ENCODE data around the gene GLOD4.
A peak's percentile ranks its signal among the peaks of the same experiment; 100 is the strongest.

Gene GLOD4

DNA sequence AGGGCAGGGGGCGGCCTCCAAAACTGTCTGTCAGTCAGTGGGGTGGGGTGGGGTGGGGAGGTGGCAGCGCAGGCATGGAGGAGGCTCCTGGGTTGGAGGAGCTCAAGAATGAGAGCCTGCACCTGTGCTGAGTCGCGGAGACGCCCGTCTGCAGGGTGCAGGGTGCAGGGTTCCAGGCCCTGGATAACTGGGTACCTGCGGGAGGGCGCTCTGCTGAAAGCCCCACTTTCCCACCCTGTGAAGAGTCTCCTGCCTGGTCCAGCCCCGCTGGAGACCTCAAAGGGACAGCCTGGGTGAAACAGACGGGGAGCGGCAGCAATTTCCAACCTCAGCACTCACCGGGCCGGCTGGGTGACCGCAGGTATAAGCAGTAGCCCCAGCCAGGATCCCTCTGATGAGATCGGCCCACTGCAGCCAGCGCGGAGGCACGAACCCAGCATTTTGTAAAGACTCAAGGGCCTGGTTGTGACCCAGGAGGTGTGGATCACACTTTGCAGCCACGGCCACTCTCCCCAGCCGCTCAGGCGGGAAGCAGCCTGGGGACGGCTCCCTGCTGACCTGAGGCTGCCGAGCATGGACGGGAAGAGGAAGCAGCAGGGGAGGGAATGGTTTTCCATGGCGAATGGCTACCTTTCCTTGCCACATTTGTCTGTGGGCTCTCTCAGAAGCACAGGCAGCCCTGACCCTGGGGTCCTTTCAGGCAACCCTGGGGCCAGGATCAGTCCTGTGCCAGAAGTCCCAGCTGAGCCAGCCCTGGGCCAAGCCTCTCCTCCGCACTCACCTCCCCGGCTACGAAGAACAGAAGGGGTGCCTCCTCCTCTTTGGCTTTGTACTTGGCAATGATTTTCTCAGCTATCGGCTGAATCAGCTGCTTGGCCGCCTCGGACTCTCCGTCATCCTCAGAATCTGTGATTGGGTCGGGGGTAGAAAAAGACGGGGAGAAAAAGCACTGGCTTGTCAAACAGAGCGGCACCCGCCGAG lies 21.1 kb upstream of the GLOD4 start:
- Histone ChIP-seq H3K27ac (ENCODE audit: insufficient read depth, low read depth, low read length, poor library complexity, severe bottlenecking) (peak overlapping the region; percentile 68), H3K27me3 (ENCODE audit: control insufficient read depth, insufficient read depth, low read length, poor library complexity, severe bottlenecking) (no peaks in the 10 kb centered on the region), H3K9me3 (ENCODE audit: control insufficient read depth, low read length) (no peaks in the 10 kb centered on the region), H3K4me3 (ENCODE audit: insufficient read depth, low read depth, low read length) (no peak overlapping the region), H3K4me1 (ENCODE audit: control insufficient read depth, insufficient read depth, low read length) (peaks cover 18% of the 10 kb centered on the region), H3K36me3 (ENCODE audit: control insufficient read depth, insufficient read depth, low read length) (no peaks in the 10 kb centered on the region)
- 86 to 89% methylated on average over 37 of the region's 37 CpGs for WGBS, 2 experiments

DNA sequence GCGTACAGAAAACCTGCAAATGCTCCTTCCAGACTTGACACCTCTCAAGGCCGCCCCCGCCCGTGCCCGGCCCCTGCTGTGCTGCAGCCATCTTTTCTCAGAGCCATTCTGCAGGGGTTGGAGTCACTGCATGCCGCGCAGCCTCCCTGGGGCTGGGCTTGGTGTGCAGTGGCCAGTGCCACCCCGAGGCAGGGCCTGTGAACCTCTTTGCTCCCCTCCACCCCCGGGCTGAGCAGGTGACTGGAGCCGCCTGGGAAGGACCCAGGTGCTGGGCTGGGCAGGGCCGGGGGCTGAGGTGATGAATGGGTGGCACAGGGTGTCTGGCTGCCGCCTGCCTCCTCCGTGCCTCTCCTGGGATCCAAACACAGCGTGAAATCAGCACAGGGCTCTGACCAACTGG lies 20.4 kb upstream of the GLOD4 start:
- Histone ChIP-seq H3K4me1 (ENCODE audit: control insufficient read depth, insufficient read depth, low read length) (peaks cover 18% of the 10 kb centered on the region), H3K9me3 (ENCODE audit: control insufficient read depth, low read length) (no peaks in the 10 kb centered on the region), H3K27me3 (ENCODE audit: control insufficient read depth, insufficient read depth, low read length, poor library complexity, severe bottlenecking) (no peaks in the 10 kb centered on the region), H3K36me3 (ENCODE audit: control insufficient read depth, insufficient read depth, low read length) (no peaks in the 10 kb centered on the region), H3K4me3 (ENCODE audit: insufficient read depth, low read depth, low read length) (no peak overlapping the region), H3K27ac (ENCODE audit: insufficient read depth, low read depth, low read length, poor library complexity, severe bottlenecking) (no peak overlapping the region)
- 95 to 96% methylated on average over 14 of the region's 14 CpGs for WGBS, 2 experiments

DNA sequence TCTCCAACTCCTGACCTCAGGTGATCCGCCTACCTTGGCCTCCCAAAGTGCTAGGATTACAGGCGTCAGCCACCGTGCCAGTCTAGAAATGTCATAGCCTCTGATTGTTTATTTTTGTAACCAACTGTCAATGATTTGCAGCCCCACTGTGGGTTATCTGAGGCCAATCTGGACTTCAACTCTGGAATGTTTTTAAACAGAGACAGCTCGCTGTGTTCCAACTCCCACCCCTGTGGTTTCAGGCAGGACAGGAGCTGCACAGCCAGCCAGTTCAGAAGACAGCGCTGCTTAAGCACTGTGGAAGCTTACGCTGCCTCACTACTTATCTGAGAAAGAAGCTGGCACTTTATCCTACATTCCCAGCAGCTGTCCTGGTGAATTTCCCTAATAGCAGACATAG lies 19.6 kb upstream of the GLOD4 start:
- no peaks in the 10 kb centered on the region for H3K9me3 ChIP-seq (ENCODE audit: control insufficient read depth, low read length)
- no peaks in the 10 kb centered on the region for H3K27me3 ChIP-seq (ENCODE audit: control insufficient read depth, insufficient read depth, low read length, poor library complexity, severe bottlenecking)
- no peak overlapping the region for H3K4me3 ChIP-seq (ENCODE audit: insufficient read depth, low read depth, low read length)
- no peaks in the 10 kb centered on the region for H3K36me3 ChIP-seq (ENCODE audit: control insufficient read depth, insufficient read depth, low read length)
- H3K4me1 ChIP-seq (ENCODE audit: control insufficient read depth, insufficient read depth, low read length) = peaks cover 18% of the 10 kb centered on the region
- 93 to 95% methylated on average over 6 of the region's 6 CpGs for WGBS, 2 experiments
- H3K27ac ChIP-seq (ENCODE audit: insufficient read depth, low read depth, low read length, poor library complexity, severe bottlenecking) = no peak overlapping the region

DNA sequence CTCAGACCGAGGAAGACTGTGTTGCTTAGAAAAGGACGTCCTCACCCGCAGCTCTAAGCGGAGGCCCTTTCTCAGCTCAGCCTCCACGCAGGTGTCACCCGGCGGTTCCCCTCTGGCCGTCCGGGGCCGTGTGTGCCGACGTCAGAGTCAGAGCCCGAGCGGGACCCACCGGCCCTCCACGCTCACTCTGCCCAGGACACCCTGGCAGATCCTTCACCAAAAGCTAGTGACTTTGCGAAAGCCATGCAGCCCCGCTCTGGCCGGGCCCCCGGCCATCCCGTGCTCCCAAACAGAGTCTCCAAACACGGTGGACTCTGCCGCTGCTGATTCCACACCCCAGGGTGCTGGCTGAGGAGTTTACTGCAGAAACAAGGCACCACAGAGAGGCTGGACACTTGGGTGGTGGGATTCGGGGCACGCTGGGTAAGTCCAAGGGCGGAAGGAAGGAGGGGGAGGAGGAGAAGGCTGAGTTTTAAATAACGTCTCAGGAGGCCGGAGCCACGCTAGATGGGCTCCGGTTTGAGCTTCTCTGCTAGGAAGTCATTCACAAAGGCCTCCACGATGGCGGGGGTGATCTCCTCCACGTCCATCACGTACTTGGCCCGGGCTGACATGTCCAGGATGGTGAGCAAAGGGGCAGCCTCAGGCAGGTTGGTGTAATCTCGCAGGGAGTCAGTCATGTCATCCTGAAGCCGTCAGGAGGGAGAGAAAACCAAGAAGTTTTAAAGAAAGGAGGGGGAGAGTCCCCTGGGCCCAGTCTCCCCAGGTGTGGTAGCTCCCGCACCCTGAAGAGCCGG lies 18.6 kb upstream of the GLOD4 start:
- no peaks in the 10 kb centered on the region for H3K27me3 ChIP-seq (ENCODE audit: control insufficient read depth, insufficient read depth, low read length, poor library complexity, severe bottlenecking)
- no peak overlapping the region for H3K4me3 ChIP-seq (ENCODE audit: insufficient read depth, low read depth, low read length)
- H3K9me3 ChIP-seq (ENCODE audit: control insufficient read depth, low read length) = no peaks in the 10 kb centered on the region
- no peaks in the 10 kb centered on the region for H3K36me3 ChIP-seq (ENCODE audit: control insufficient read depth, insufficient read depth, low read length)
- H3K27ac ChIP-seq (ENCODE audit: insufficient read depth, low read depth, low read length, poor library complexity, severe bottlenecking) = no peak overlapping the region
- 89% methylated on average over 39 of the region's 39 CpGs for WGBS, 2 experiments
- peaks cover 18% of the 10 kb centered on the region for H3K4me1 ChIP-seq (ENCODE audit: control insufficient read depth, insufficient read depth, low read length)

DNA sequence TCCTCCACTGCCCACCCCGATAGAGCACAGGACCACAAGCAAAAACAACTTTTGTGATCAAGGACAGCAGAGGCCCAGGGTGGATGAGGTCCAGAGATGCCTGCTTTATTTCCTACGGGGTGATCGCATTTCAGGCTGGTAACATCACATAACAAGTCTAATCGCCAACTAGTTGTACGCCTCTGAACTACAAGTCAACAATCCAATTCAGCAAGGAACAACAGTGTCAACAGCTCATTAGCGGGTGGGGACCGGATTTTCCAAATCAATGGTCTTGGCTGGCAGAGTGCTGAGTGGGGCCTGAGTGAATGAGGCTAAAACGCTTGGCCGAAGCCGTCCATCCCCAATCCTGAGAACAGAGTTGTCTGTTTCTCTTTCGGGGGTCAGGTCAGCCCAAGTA lies 17.2 kb upstream of the GLOD4 start:
- 93 to 96% methylated on average over 11 of the region's 11 CpGs for WGBS, 2 experiments
- no peak overlapping the region for H3K27ac ChIP-seq (ENCODE audit: insufficient read depth, low read depth, low read length, poor library complexity, severe bottlenecking)
- H3K36me3 ChIP-seq (ENCODE audit: control insufficient read depth, insufficient read depth, low read length) = no peaks in the 10 kb centered on the region
- no peaks in the 10 kb centered on the region for H3K27me3 ChIP-seq (ENCODE audit: control insufficient read depth, insufficient read depth, low read length, poor library complexity, severe bottlenecking)
- no peak overlapping the region for H3K4me3 ChIP-seq (ENCODE audit: insufficient read depth, low read depth, low read length)
- H3K9me3 ChIP-seq (ENCODE audit: control insufficient read depth, low read length) = no peaks in the 10 kb centered on the region
- peaks cover 15% of the 10 kb centered on the region for H3K4me1 ChIP-seq (ENCODE audit: control insufficient read depth, insufficient read depth, low read length)

DNA sequence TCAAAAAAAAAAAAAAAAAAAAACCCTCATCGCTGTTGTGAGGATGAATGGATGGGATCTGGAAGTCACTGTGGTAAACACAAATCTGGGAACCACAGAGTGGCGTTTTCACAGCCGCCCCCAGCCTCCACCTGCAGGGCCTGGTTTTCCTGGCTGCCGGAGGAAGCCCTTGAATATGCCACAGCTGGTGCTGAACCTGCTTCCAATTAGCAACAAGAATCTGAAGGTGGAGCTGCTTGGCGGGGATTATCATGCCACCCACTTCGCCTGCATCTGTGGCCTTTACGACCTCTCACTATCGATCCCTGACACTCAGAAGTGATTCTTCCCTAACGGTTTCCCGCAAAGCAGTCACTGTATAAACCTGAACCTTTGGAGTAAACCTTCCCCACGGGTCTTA lies 16.2 kb upstream of the GLOD4 start:
- H3K36me3 ChIP-seq (ENCODE audit: control insufficient read depth, insufficient read depth, low read length) = no peaks in the 10 kb centered on the region
- no peak overlapping the region for H3K27ac ChIP-seq (ENCODE audit: insufficient read depth, low read depth, low read length, poor library complexity, severe bottlenecking)
- WGBS, 2 experiments = 89 to 91% methylated on average over 11 of the region's 11 CpGs
- H3K27me3 ChIP-seq (ENCODE audit: control insufficient read depth, insufficient read depth, low read length, poor library complexity, severe bottlenecking) = no peaks in the 10 kb centered on the region
- H3K4me1 ChIP-seq (ENCODE audit: control insufficient read depth, insufficient read depth, low read length) = peaks cover 6% of the 10 kb centered on the region
- H3K4me3 ChIP-seq (ENCODE audit: insufficient read depth, low read depth, low read length) = no peak overlapping the region
- H3K9me3 ChIP-seq (ENCODE audit: control insufficient read depth, low read length) = no peaks in the 10 kb centered on the region

DNA sequence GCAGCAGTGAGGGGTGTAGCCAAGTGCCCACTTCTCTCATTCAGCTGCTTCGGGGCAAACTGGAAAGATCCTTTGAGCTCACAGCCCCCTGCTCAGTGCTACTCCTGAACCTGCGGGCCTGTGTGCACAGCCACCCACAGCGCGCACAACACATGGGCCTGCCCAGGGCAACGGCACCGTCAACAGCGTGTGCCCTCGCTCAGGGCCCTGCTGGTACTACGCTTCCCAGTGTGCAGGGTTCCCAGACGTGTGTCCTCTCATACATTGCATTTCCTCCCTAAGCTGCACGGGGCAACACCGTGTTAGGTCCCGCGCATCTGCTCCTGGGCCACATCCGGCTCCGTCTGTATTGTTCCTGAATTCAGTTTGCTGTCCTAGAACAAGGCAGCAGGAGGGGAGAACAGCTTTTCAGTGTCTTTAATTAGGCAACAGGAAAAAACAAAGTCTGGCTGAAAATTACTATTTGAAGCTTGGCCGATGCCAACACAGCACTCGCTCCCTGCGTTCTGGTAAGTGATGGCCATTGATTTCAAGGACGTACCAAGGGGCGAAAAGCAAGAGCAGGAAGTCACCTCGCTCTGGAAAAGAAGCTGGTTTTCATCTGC lies 15.3 kb upstream of the GLOD4 start:
- H3K27me3 ChIP-seq (ENCODE audit: control insufficient read depth, insufficient read depth, low read length, poor library complexity, severe bottlenecking) = no peaks in the 10 kb centered on the region
- no peak overlapping the region for H3K4me3 ChIP-seq (ENCODE audit: insufficient read depth, low read depth, low read length)
- no peak overlapping the region for H3K27ac ChIP-seq (ENCODE audit: insufficient read depth, low read depth, low read length, poor library complexity, severe bottlenecking)
- peaks cover 4% of the 10 kb centered on the region for H3K36me3 ChIP-seq (ENCODE audit: control insufficient read depth, insufficient read depth, low read length)
- H3K4me1 ChIP-seq (ENCODE audit: control insufficient read depth, insufficient read depth, low read length) = peaks cover 6% of the 10 kb centered on the region
- WGBS, 2 experiments = 94 to 96% methylated on average over 22 of the region's 22 CpGs
- no peaks in the 10 kb centered on the region for H3K9me3 ChIP-seq (ENCODE audit: control insufficient read depth, low read length)

DNA sequence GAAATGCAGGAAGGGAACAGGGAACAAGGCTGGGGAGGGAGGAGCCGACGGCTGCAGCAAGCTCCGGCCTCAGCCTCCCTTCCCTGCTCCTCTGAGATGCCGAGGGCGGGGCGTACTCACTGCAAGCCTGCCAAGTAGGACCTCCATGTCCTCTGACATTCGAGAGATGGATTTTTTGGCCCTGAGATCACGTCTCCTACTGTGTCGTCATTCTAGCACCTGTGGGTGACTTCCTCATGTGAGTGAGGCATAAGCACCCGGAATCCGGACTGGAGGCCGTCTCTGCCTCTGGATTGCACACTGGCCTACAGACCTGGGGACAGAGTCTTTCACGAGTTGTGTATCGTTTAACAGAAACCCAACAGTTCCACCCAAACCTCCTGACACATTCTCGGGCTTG lies 14.5 kb upstream of the GLOD4 start:
- no peaks in the 10 kb centered on the region for H3K27me3 ChIP-seq (ENCODE audit: control insufficient read depth, insufficient read depth, low read length, poor library complexity, severe bottlenecking)
- no peak overlapping the region for H3K27ac ChIP-seq (ENCODE audit: insufficient read depth, low read depth, low read length, poor library complexity, severe bottlenecking)
- peaks cover 5% of the 10 kb centered on the region for H3K36me3 ChIP-seq (ENCODE audit: control insufficient read depth, insufficient read depth, low read length)
- no peaks in the 10 kb centered on the region for H3K9me3 ChIP-seq (ENCODE audit: control insufficient read depth, low read length)
- H3K4me1 ChIP-seq (ENCODE audit: control insufficient read depth, insufficient read depth, low read length) = peaks cover 6% of the 10 kb centered on the region
- 94 to 96% methylated on average over 15 of the region's 15 CpGs for WGBS, 2 experiments
- H3K4me3 ChIP-seq (ENCODE audit: insufficient read depth, low read depth, low read length) = no peak overlapping the region

DNA sequence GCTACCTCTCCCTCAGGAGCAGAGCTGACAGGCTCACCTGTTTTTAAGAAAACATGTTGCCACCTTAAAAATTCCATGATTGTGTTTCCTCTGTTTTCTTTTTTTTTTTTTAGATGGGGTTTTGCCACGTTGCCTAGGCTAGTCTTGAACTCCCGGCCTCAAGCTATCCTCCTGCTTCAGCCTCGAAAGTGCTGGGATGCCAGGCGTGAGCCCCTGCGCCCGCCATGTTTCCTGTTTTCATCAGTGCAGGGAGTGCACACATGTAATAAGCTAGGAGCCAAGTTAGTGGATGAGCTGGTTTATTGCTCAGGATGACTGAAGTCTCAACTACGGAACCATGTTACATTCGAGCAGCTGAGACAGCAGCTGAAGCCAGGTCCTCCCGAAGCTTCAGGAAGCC lies 13.6 kb upstream of the GLOD4 start:
- Histone ChIP-seq H3K9me3 (ENCODE audit: control insufficient read depth, low read length) (no peaks in the 10 kb centered on the region), H3K36me3 (ENCODE audit: control insufficient read depth, insufficient read depth, low read length) (peaks cover 5% of the 10 kb centered on the region)
- 93 to 96% methylated on average over 9 of the region's 9 CpGs for WGBS, 2 experiments

DNA sequence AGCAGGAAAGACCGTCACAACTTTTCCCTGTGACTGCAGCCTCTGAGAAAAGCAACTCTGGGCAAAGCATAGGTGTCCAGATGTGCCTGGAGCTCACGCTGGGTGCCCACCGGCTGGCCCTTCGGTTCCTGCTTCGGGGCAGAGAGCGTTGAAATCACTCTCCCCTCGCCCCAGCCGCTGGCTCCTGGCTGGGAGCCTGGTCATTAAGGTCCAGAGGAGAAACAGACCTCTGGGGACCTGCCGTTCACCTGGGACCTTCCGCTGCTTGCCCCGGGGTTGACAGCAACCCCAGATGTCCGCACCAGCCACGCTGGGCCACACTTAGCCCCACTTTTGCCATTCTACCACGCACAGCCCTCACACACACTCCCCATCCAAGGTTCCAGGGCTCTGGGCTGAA lies 13.2 kb upstream of the GLOD4 start:
- H3K4me1 ChIP-seq (ENCODE audit: control insufficient read depth, insufficient read depth, low read length) = peaks cover 6% of the 10 kb centered on the region
- WGBS, 2 experiments = 88 to 89% methylated on average over 14 of the region's 14 CpGs

More for the DNA sequence above, 13.6 kb upstream of the GLOD4 start:
- no peaks in the 10 kb centered on the region for H3K27me3 ChIP-seq (ENCODE audit: control insufficient read depth, insufficient read depth, low read length, poor library complexity, severe bottlenecking)
- peaks cover 6% of the 10 kb centered on the region for H3K4me1 ChIP-seq (ENCODE audit: control insufficient read depth, insufficient read depth, low read length)
- no peak overlapping the region for H3K4me3 ChIP-seq (ENCODE audit: insufficient read depth, low read depth, low read length)
- H3K27ac ChIP-seq (ENCODE audit: insufficient read depth, low read depth, low read length, poor library complexity, severe bottlenecking) = no peak overlapping the region

More for the DNA sequence above, 13.2 kb upstream of the GLOD4 start:
- H3K9me3 ChIP-seq (ENCODE audit: control insufficient read depth, low read length) = no peaks in the 10 kb centered on the region
- no peaks in the 10 kb centered on the region for H3K27me3 ChIP-seq (ENCODE audit: control insufficient read depth, insufficient read depth, low read length, poor library complexity, severe bottlenecking)
- H3K36me3 ChIP-seq (ENCODE audit: control insufficient read depth, insufficient read depth, low read length) = peaks cover 5% of the 10 kb centered on the region
- no peak overlapping the region for H3K4me3 ChIP-seq (ENCODE audit: insufficient read depth, low read depth, low read length)
- no peak overlapping the region for H3K27ac ChIP-seq (ENCODE audit: insufficient read depth, low read depth, low read length, poor library complexity, severe bottlenecking)
